ENCODE measurements around the gene CRNN.

The CRNN gene

GRCh38 chr1:152413909-152414308 lies at the start of gene CRNN:
Gene CRNN (minus strand): TSS chr1:152414263. CDS start chr1:152412233, 2,030 bp downstream.
- DNase-seq (ENCODE audit: low read depth in 2 of 2) = no peak

- DNase-seq (ENCODE audit: low read depth in 2 of 2) = no peak
Measured at GRCh38 chr1:152462636-152463035, 48.6 kb upstream of the CRNN start.

DNA sequence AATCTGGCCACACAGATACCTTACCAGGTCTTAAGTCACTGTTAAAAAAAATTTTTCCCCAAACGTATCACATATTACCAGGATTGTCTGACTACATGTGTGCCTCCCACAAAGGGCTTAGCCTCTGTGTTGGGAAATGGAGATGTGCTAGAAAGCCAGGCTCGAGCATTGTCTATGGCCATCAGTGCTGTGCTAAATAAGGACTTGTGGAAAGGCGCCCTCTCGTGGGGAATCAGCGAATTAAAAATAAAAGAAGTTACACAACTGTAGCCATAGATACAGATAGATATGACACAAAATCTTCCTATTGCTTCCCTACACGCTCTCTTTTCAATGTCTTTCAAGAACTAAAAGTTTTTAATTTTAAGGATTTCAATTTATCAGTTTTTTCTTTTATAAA lies 47.5 kb upstream of the CRNN start:
- peak; percentile 11 to 29 for DNase-seq (ENCODE audit: low read depth in 2 of 2)

- no peak for DNase-seq (ENCODE audit: low read depth in 2 of 2)
Measured at GRCh38 chr1:152460529-152460899, 46.5 kb upstream of the CRNN start.

- peak; percentile 65 to 69 for DNase-seq (ENCODE audit: low read depth in 2 of 2)
Measured at GRCh38 chr1:152459596-152460528, 45.8 kb upstream of the CRNN start.

GRCh38 chr1:152458384-152459185 lies 44.5 kb upstream of the CRNN start:
- peak; percentile 46 to 69 for DNase-seq (ENCODE audit: low read depth in 2 of 2)

DNA sequence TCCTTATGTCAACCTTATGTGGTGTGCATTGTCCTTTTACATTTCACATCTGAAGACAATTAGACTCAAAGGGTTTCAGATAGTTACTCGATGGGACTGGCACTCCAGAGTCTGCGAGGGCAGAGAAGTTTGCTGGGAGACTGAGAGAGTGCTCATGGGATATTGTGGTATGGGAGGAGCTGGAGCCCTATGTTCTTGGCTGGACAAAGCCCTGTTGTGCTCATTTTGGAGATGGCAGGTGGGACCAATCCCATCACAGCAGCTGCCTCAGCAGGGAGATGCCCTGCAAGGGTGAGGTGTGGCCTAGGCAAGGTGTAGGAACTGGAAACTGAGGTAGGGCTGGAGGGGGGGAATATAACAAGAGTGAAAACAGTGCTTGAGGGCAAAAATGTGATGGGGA lies 43.5 kb upstream of the CRNN start:
- DNase-seq (ENCODE audit: low read depth in 2 of 2) = no peak

DNA sequence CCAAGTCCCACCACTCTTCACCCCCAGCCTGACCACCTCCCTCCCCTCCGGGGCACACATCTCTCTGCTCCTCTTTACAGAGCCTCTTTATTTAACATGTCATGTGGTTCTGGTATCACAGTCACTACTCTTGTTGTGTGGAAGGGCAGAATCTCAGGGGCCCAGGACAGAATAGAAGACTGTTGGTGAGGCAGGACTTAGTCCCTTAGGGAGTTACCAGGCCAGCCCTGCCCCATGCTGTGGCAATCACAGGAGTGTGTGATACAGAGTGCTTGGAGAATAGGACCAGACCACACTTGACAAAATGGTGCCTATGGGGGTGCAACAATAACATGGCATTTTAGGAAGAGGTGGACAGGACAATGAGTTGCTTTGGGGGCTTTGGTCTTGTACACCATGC lies 43.0 kb upstream of the CRNN start:
- no peak for DNase-seq (ENCODE audit: low read depth in 2 of 2)

- DNase-seq (ENCODE audit: low read depth in 2 of 2) = no peak
Measured at GRCh38 chr1:152451254-152451653, 37.2 kb upstream of the CRNN start.

GRCh38 chr1:152449661-152450060 lies 35.6 kb upstream of the CRNN start:
- DNase-seq (ENCODE audit: low read depth in 2 of 2) = no peak

DNA sequence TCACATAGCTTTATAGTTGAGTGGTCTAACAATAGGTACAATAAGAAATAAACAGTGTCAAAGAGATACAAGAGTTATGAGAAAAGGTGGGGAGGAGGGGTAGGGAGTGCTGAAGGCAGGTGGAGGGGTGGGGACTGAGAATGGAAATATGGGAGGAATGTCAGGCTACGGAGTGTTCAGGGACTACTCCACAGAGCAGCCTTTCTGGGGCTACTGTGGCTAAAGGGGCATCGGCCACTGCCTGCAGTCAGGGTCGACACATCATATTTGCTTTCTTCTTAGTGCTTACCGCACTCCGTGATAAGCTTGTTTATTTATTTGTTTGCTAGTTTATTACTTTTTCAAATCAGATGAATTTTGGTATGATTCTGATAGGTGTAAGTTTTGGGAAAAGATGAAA lies 34.4 kb upstream of the CRNN start:
- DNase-seq (ENCODE audit: low read depth in 2 of 2) = no peak

DNA sequence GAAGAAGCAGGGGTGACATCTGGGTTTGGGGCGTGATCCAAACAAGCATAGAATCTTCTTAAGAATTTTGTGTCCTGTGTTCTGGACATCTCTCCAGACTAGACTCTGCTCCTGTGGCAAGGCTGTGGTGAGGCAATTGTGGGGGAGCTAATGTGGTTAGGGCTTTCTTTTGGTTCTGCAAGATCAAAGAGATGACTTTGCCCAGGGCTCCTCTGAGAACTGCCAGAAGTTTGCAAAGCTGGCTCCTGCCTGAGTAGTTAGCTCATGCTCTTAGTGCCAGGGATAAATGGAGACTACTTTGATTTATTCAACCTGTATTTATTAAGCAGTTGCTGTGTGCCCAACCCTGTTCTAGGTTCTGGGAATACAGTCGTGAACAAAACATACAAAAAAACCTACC lies 34.0 kb upstream of the CRNN start:
- DNase-seq (ENCODE audit: low read depth in 2 of 2) = no peak

- no peak for DNase-seq (ENCODE audit: low read depth in 2 of 2)
Measured at GRCh38 chr1:152447484-152447883, 33.4 kb upstream of the CRNN start.

DNA sequence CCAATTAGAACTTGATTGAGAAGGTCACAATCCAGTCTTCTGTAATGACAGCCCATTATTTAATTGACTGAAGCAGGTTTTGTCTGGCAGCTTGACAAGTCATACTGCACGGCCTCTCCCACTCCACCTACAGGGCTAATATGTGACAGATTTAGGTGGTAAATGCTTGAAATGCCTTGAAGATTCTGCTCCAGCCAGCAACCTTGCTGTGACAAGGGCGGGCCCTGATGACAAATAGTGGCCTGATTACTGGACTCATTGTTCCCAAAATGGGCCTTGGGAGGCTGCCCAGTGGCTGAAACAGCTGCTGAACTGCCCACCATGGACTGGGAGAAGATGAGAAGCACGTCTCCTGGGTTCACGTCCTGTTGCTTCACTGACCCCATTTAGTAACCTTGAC lies 30.0 kb upstream of the CRNN start:
- DNase-seq (ENCODE audit: low read depth in 2 of 2) = no peak

- no peak for DNase-seq (ENCODE audit: low read depth in 2 of 2)
Measured at GRCh38 chr1:152442765-152443164, 28.7 kb upstream of the CRNN start.

- no peak for DNase-seq (ENCODE audit: low read depth in 2 of 2)
Measured at GRCh38 chr1:152442301-152442700, 28.2 kb upstream of the CRNN start.

DNA sequence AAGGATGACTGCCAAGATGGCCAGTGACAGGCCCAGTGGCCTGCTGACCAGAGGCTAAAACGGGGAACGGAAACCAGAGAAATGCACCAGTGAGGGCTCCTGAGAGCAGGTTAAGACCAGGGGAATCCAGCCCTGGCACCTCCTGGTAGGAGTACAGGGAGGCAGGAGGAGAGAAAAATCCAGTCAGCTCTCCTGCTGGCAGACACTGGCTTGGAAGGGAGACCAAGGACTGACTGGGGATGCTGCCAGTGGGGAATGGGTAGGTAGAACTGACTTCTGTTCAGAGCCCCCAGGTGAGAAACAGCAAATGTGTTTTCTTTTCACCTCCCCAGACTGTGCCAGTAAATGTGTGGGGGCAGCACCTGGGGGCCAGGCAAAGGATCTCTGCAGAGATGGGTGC lies 27.7 kb upstream of the CRNN start:
- DNase-seq (ENCODE audit: low read depth in 2 of 2) = no peak

DNA sequence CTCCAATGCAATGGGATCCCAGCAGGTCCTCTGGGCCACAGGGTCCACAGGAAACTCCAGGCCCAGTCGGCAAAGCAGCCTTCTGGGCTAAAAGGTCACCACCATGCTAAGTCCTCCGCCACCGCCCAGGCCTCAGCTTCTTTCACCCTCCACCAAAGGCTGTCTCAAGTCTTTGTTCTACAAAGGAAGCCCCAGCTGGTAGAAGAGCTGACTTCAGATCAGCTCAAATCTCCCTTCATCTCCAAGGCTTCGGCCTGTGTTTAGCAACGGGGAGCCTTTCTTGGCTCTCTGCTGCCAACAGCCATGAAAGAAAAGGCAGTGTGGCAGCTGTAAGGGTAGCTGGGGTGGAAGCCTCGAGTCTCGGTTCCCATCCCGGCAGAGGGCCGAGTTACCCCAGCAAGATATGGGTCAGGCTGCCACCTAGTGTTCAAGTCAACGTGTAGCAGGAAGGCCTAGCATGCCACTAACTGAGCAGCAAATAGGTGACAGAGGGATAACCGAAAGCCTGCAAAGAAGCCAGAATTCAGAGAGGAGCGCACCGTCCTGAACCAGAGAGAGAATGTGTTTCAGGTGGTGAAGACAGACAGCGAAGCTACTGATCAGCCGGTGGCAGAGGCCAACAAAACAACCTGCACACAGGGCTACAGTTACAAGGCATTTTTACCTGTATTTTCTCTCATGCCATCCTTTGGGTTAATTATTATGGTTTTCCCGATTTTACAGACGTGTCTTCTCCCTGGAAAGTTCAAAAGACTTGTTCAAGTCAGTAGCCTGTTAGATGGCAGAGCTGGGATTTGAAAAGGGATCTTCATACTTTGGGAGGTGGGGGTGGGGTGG lies 26.8 kb upstream of the CRNN start:
- peak; percentile 44 to 46 for DNase-seq (ENCODE audit: low read depth in 2 of 2)

DNA sequence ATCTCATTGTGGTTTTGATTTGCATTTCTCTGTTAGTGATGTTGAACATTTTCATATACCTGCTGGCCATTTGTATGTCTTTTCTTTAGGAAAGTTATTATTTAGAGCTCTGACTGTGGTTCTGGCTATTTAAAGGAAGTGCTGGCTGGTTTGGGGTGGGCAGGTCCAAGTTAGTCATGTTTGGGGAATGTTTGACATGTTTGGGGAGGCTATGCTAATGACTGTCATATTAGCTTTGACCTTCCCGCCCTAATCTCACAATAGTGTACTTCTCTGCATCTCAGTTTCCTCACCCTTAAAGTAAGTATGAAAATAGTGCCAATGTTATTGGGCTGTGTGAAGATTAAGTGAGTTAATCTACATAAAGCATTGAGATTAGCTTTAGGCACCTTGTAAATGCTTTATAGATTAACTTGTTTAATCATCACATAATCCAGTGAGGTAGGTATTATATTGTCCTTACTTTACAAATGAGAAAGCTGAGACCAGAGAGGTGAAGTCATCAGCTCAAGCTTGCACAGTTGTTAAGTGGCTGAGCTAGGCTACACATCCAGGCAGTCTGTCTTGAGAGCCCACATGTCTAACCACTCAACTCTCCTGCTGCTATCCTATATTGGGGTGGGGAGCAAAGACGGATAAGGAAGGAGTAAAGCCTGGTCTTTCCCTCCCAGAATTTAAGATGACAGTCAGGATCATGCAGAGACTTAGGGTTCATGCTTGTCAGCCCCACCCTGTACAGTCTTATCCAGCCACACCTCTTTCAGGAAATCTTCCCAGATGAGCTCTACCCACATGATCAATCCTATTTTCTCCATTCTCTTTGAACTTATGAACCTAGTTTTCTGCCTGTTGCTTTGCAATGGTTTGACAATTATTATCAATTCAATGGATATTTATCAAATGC lies 22.8 kb upstream of the CRNN start:
- DNase-seq (ENCODE audit: low read depth in 2 of 2) = no peak

DNA sequence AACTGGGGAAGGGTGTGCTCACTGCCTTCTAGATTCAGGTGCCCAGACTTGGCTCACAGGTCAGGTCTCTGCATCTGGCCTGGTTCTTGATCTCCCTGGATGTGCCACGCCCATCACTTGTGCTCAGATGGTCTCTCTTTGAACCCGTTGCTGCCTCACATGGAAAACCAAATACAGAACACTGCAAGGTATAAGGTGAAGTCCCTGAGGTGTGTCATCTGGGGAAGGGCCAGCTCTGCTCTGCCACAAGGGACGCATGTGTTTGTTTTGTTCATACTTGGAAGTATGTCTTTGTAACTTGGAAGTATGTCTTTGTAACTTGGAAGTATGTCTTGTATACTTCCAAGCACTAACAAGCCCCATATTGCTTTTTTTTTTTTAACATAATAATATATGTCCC lies 13.4 kb upstream of the CRNN start:
- no peak for DNase-seq (ENCODE audit: low read depth in 2 of 2)

DNA sequence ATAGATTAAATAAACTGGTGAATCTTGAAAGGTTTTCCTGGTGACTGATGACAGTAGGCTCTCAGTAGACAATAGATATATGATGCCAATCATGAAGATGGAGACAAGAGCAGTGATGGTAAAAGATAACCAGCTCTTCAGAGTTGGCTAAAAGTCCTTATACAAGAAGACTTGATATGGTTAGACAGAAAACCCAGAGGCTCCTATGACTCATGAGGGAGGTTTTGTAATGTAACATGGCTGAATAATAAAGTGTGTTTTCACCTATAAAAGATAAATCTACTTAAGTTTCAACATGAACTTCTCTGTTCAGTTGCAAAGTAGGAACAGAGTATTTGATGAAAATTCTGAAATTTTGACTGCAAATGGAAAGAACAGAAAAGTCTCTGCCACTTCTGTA lies 12.7 kb upstream of the CRNN start:
- DNase-seq (ENCODE audit: low read depth in 2 of 2) = no peak
